Epithelial cell of esophagus (primary cell): ENCODE measurements around the gene TBC1D9.

Source experiments
- DNase-seq: peaks from one replicate; pipeline ENCODE4 v3.0.0; 2010; ENCODE audit warnings: low read depth
- H3K4me3 ChIP-seq: 2 replicates; pipeline ENCODE4 v1.5.1; 2011; ENCODE audit warnings: mild to moderate bottlenecking, low read length, control low read depth
- CTCF ChIP-seq: IDR thresholded peaks from 2 replicates; pipeline ENCODE4 v1.5.1; 2011; ENCODE audit warnings: low read depth, mild to moderate bottlenecking, low read length, control low read depth, inconsistent platforms; ENCODE audit not compliant: insufficient read depth; ENCODE audit errors: missing control alignments

The TBC1D9 gene

GRCh38 chr4:140645196-140645595, 111.0 kb downstream of the TBC1D9 start:
- no peak for DNase-seq
- no peak for TF ChIP-seq CTCF
- H3K4me3 ChIP-seq: no peak overlapping the region

GRCh38 chr4:140644470-140645185, 111.6 kb downstream of the TBC1D9 start:
- no peak for TF ChIP-seq CTCF
- no peak for DNase-seq
- no peak overlapping the region for H3K4me3 ChIP-seq

GRCh38 chr4:140643571-140644055, 112.6 kb downstream of the TBC1D9 start:
- no peak for TF ChIP-seq CTCF
- no peak overlapping the region for H3K4me3 ChIP-seq
- no peak for DNase-seq

GRCh38 chr4:140642674-140643437, 113.3 kb downstream of the TBC1D9 start:
- no peak overlapping the region for H3K4me3 ChIP-seq
- DNase-seq: no peak
- TF ChIP-seq CTCF: no peak

- TF ChIP-seq CTCF: no peak
- no peak overlapping the region for H3K4me3 ChIP-seq
- no peak for DNase-seq
Measured at GRCh38 chr4:140641789-140642439, 114.3 kb downstream of the TBC1D9 start.

- no peak overlapping the region for H3K4me3 ChIP-seq
- no peak for TF ChIP-seq CTCF
- DNase-seq: no peak
Measured at GRCh38 chr4:140641105-140641555, 115.1 kb downstream of the TBC1D9 start.
